GM12875 (cell line): ENCODE results near the gene GABRD.

Experiments
- H3K4me3 ChIP-seq: one replicate; pipeline ENCODE4 v1.5.1; 2011; ENCODE audit warnings: low read depth, low read length, control low read depth
- CTCF ChIP-seq: IDR thresholded peaks from 2 replicates; pipeline ENCODE4 v1.5.1; 2011; ENCODE audit warnings: low read depth, mild to moderate bottlenecking, control low read depth, inconsistent platforms, low read length, moderate library complexity, borderline replicate concordance; ENCODE audit not compliant: insufficient read depth

GABRD gene

DNA sequence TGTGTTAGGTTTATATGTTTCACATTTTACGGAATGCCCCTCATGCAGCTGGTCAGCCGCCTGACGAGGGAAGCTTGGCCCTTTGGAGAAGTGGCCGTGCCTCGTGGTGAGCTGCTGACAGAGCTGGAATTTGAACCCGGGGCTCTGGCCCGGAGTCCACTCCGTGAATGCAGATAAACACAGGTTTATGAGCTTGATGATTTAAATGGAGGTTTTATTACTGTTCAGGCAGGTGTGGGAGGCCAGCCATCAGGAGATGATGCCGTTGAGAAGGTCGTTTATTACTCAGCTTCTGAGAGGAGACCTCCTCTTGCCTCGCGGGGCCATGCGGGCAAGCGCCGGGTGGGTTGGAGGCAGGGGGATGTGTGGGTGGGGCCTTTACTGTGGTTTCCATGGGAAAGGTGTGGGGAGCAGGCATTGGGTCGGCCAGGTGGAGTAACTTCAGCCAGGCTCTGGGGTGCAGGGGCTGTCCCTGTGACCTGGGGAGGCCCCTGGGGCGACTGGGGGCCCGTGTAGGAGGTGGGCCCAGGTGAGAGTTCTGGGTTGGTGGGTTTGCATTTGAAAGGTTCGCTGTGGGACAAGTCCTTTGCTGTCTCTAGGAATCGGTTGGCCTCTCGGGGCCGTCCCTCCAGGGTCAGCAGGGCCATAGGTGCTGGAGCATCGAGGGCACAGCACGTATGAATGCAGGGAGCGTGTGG, 53.1 kb downstream of the GABRD start:
- TF ChIP-seq CTCF: no peak
- H3K4me3 ChIP-seq: no peak overlapping the region

GRCh38 chr1:2072891-2073290, 53.7 kb downstream of the GABRD start:
- no peak overlapping the region for H3K4me3 ChIP-seq

DNA sequence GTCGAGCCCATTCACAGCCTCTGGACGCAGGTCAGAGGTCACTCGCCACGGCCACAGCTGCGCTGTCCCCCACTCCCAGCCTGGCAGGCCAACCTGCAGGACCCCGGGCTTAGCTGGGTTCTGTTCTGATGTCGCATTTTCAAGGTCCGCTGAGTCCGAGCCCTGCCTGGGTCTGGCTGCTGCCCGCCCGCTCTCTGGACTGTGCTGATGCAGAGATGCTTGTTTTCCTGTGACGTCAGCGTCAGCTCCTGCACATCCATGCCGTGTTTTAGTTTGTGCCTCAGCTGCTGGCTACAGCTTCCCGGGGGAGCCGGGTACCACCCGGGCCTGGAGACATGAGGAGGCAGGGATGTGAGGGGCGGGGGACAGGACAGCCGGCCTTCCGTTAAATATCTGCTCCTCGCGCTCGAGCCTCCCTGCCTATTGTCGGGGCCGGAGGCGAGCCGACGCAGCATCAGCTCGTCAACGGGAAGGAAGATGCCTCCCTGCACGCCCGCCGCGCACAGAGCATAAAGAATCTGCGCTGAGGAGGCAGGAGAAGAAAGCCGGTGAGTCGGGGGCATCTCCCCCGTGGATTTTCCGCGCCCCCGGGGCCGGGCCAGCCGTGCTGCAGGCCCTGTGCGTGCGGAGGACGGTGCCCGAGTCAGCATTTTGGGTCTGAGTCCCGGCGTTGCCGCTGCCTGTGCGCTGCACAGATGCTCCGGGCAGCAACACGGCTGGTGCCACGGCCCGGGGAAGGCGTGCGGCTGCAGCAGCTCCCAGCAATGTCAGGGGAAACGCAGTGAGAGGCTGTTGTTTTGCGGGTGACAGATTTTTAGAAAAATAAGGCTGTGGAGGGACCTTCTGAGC, 54.5 kb downstream of the GABRD start:
- TF ChIP-seq CTCF: no peak
- H3K4me3 ChIP-seq: no peak overlapping the region

More at GRCh38 chr1:2072891-2073290, 53.7 kb downstream of the GABRD start:
- no peak for TF ChIP-seq CTCF

- no peak for TF ChIP-seq CTCF
- H3K4me3 ChIP-seq: no peak overlapping the region
Measured at GRCh38 chr1:2074396-2074795, 55.3 kb downstream of the GABRD start.

DNA sequence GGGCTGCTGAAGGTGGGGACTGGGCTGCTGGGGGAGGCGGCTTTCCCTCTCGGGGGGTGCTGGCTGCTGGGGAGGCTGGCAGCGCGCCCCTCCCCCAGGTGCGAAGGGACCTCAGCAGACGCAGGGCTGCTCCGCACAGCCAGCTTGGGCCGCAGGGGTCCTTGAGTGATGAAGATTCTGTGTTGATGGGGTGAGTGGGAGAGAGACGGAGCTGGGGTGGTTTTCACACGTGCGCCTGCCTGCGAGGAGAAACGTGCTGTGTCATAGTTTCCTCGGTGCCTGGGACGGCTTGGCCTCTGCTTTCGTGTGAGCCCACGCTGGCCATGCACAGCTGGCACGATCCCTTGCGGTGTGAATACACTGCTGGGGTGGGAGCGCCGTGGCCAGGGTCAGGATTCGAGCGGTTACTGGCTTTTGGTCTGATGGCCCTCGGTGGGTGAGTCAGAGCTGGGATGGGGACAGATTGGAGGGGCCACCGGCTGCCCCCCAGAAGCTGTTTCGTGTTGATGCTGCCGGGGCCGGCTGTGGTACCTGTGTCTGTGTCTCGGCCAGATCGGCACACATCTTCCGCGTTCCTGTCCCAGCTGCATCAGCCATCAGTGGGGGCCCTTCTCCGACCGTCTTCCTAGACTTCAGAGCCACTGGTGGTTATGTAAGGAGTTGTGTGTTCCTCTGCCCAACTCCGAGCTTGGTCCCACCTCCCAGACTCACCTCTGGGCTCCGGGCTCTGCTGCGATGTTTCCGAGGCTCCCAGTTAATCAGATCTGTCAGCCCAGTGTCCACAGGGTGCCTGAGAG, 56.0 kb downstream of the GABRD start:
- no peak for TF ChIP-seq CTCF
- H3K4me3 ChIP-seq: no peak overlapping the region

DNA sequence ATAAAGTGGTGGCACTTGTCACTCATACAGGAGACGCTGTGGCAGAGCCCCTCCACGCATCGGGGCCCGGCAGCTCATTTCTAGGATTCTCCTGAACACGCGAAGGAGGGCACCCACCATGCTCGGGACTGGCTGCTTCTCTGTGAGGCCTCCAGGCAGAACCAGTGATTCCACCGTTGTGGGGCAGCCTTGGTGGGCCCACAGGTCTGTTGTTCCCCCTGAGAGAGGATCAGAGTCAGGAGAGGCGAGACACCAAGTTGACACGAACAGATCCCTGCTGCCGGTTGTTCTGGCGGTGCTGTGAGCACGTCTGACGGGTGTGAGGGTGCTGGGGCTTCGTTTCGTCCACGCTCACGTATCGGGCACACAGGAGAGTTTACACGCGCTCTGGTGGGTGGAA, 57.7 kb downstream of the GABRD start:
- no peak overlapping the region for H3K4me3 ChIP-seq
- no peak for TF ChIP-seq CTCF
